Bronchial epithelial cell (primary cell): ENCODE data around the gene BPIFA1. TPM values are rescaled to one million over a fixed set of nuclear protein-coding genes. Genes with fewer than 3 reads are reported as not detected.

Experiments used
- DNase-seq: peaks from one replicate; pipeline ENCODE4 v3.0.0-alpha.2; 2010; ENCODE audit warnings: low read depth
- FAIRE-seq: peaks from 2 replicates; lab custom pipeline; 2011; peaks lifted over from hg19 to GRCh38; lab: Jason Lieb, UNC
- H3K27me3 ChIP-seq: 2 replicates; pipeline ENCODE4 v1.5.1; 2011; ENCODE audit warnings: low read length; ENCODE audit not compliant: control insufficient read depth, insufficient read depth
- H3K36me3 ChIP-seq: 2 replicates; pipeline ENCODE4 v1.5.1; 2011; ENCODE audit warnings: low read length; ENCODE audit not compliant: control insufficient read depth, insufficient read depth
- H3K4me3 ChIP-seq: 2 replicates; pipeline ENCODE4 v1.5.1; 2011; ENCODE audit warnings: mild to moderate bottlenecking, low read depth, low read length, control low read depth
- CTCF ChIP-seq: IDR thresholded peaks from 2 replicates; pipeline ENCODE4 v1.5.1; 2011; ENCODE audit warnings: mild to moderate bottlenecking, moderate library complexity, low read length, control low read depth, inconsistent platforms; ENCODE audit not compliant: insufficient read depth, severe bottlenecking
- total RNA-seq: library from RNA; depleted of rRNA; stranded (reverse); fragments of >200 nt; gene quantifications from 2 replicates; pipeline ENCODE4 v1.2.1, GENCODE V29; 2014

The BPIFA1 gene
- total RNA-seq, 1 donor from 2014 or later = not detected

GRCh38 chr20:33233129-33233774, 2.5 kb upstream of the BPIFA1 start:
- peak; percentile 36 for FAIRE-seq
- TF ChIP-seq CTCF = no peak
- no peaks in the 10 kb centered on the region for H3K36me3 ChIP-seq
- DNase-seq = no peak
- peaks cover 2% of the 10 kb centered on the region for H3K27me3 ChIP-seq
- no peak overlapping the region for H3K4me3 ChIP-seq

GRCh38 chr20:33234050-33234449, 1.7 kb upstream of the BPIFA1 start:
- no peak for FAIRE-seq
- Histone ChIP-seq H3K36me3 (no peaks in the 10 kb centered on the region), H3K27me3 (peaks cover 2% of the 10 kb centered on the region), H3K4me3 (no peak overlapping the region)
- TF ChIP-seq CTCF = no peak
- no peak for DNase-seq

- FAIRE-seq = no peak
- TF ChIP-seq CTCF = no peak
- Histone ChIP-seq H3K36me3 (no peaks in the 10 kb centered on the region), H3K4me3 (no peak overlapping the region), H3K27me3 (peaks cover 2% of the 10 kb centered on the region)
- no peak for DNase-seq
These were observed 555 bp downstream of the BPIFA1 start for GRCh38 chr20:33236351-33236750.

GRCh38 chr20:33237989-33238388, 2.2 kb downstream of the BPIFA1 start:
- Histone ChIP-seq H3K4me3 (no peak overlapping the region), H3K27me3 (peaks cover 2% of the 10 kb centered on the region), H3K36me3 (no peaks in the 10 kb centered on the region)
- no peak for TF ChIP-seq CTCF
- FAIRE-seq = no peak
- DNase-seq = no peak

- Histone ChIP-seq H3K36me3 (no peaks in the 10 kb centered on the region), H3K4me3 (no peak overlapping the region), H3K27me3 (no peaks in the 10 kb centered on the region)
- peak; percentile 4 for DNase-seq
- no peak for FAIRE-seq
- no peak for TF ChIP-seq CTCF
These were observed 3.6 kb downstream of the BPIFA1 start for GRCh38 chr20:33239418-33239817.

- TF ChIP-seq CTCF = no peak
- peak; percentile 86 for FAIRE-seq
- no peak for DNase-seq
- Histone ChIP-seq H3K27me3 (peaks cover 1% of the 10 kb centered on the region), H3K4me3 (no peak overlapping the region), H3K36me3 (no peaks in the 10 kb centered on the region)
These were observed 4.4 kb downstream of the BPIFA1 start for GRCh38 chr20:33239979-33240736.
